ENCODE results near the gene TMEM176A.
A peak's percentile ranks its signal among the peaks of the same experiment; 100 is the strongest.

The TMEM176A gene

GRCh38 chr7:150826061-150826849 is 25.7 kb downstream of the TMEM176A start:
- DNase-seq (ENCODE audit: low read depth in 1 of 2, low spot score in 1 of 2), result no peak
- Histone ChIP-seq H3K4me3 (replicated peaks; ENCODE audit: insufficient read depth, low read length) (no peak overlapping the region), H3K27me3 (ENCODE audit: insufficient read depth, poor library complexity, severe bottlenecking) (no peaks in the 10 kb centered on the region), H3K27ac (replicated peaks) (no peak overlapping the region)
- no peak for TF ChIP-seq GABPA (IDR thresholded peaks at IDR 0.05; ENCODE audit: low read depth)
- TF ChIP-seq SPI1 (IDR thresholded peaks at IDR 0.05; ENCODE audit: borderline replicate concordance, low read depth), result no peak
- no peak for TF ChIP-seq CTCF (IDR thresholded peaks at IDR 0.05; ENCODE audit: insufficient read depth, low read length)
- TF ChIP-seq POLR2AphosphoS5 (IDR thresholded peaks at IDR 0.05; ENCODE audit: low read depth), result no peak
- TF ChIP-seq REST (IDR thresholded peaks at IDR 0.05; ENCODE audit: insufficient replicate concordance, low read depth), result no peak

- TF ChIP-seq CTCF (IDR thresholded peaks at IDR 0.05; ENCODE audit: insufficient read depth, low read length) (no peak), GABPA (IDR thresholded peaks at IDR 0.05; ENCODE audit: low read depth) (no peak), SPI1 (IDR thresholded peaks at IDR 0.05; ENCODE audit: borderline replicate concordance, low read depth) (no peak), POLR2AphosphoS5 (IDR thresholded peaks at IDR 0.05; ENCODE audit: low read depth) (no peak), REST (IDR thresholded peaks at IDR 0.05; ENCODE audit: insufficient replicate concordance, low read depth) (no peak)
- no peak for DNase-seq (ENCODE audit: low read depth in 1 of 2, low spot score in 1 of 2)
These were observed 27.8 kb downstream of the TMEM176A start for GRCh38 chr7:150828384-150828783.

GRCh38 chr7:150829426-150829825 is 28.9 kb downstream of the TMEM176A start:
- no peak overlapping the region for H3K27ac ChIP-seq (replicated peaks)
- no peaks in the 10 kb centered on the region for H3K27me3 ChIP-seq (ENCODE audit: insufficient read depth, poor library complexity, severe bottlenecking)
- H3K4me3 ChIP-seq (replicated peaks; ENCODE audit: insufficient read depth, low read length), result no peak overlapping the region
- TF ChIP-seq GABPA (IDR thresholded peaks at IDR 0.05; ENCODE audit: low read depth) (no peak), SPI1 (IDR thresholded peaks at IDR 0.05; ENCODE audit: borderline replicate concordance, low read depth) (no peak), POLR2AphosphoS5 (IDR thresholded peaks at IDR 0.05; ENCODE audit: low read depth) (no peak), REST (IDR thresholded peaks at IDR 0.05; ENCODE audit: insufficient replicate concordance, low read depth) (no peak), CTCF (IDR thresholded peaks at IDR 0.05; ENCODE audit: insufficient read depth, low read length) (no peak)
- peak in 1 of 2 experiments; percentile 5 for DNase-seq (ENCODE audit: low read depth in 1 of 2, low spot score in 1 of 2)

More at GRCh38 chr7:150828384-150828783, 27.8 kb downstream of the TMEM176A start:
- Histone ChIP-seq H3K27ac (replicated peaks) (no peak overlapping the region), H3K4me3 (replicated peaks; ENCODE audit: insufficient read depth, low read length) (no peak overlapping the region), H3K27me3 (ENCODE audit: insufficient read depth, poor library complexity, severe bottlenecking) (no peaks in the 10 kb centered on the region)

Data from HL-60 (cell line).